HG03064 (cell line): ENCODE results near the gene EPN2.

Experiments
- ATAC-seq: cut with Tn5 transposase; IDR thresholded peaks from one replicate; pipeline ENCODE4 v1.9.1; 2021; ENCODE audit warnings: low read depth; ENCODE audit not compliant: unreplicated experiment

EPN2 gene

GRCh38 chr17:19327031-19327783 is 90.0 kb downstream of the EPN2 start:
- ATAC-seq: no peak

DNA sequence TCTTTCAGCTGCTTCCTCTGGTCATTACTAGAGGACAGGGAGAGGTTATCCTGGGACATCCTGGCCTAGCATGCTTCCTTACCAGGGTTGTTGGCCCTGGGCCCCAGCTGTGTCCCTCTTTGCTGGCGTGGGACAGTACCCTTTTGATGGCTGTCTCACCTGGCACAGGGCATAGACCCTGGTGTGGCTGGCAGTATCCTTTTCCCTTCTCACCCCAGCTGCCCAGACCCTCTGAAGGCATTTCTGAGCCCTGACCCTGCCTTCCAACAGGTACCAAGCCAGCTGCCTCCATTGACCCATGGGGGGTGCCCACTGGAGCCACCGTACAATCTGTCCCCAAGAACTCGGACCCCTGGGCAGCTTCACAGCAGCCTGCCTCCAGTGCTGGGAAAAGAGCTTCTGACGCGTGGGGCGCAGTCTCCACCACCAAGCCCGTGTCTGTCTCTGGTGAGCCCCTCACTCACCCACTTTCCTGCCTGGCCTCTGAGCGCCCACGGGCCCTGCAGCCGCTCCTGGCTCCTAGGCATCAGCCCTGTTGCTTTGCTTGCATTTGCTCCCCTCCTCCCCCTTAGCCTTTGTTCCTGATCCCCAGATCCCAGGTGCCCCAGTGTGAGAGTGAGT is 91.4 kb downstream of the EPN2 start:
- no peak for ATAC-seq

- ATAC-seq: no peak
These were observed 92.0 kb downstream of the EPN2 start for GRCh38 chr17:19329136-19329535.

DNA sequence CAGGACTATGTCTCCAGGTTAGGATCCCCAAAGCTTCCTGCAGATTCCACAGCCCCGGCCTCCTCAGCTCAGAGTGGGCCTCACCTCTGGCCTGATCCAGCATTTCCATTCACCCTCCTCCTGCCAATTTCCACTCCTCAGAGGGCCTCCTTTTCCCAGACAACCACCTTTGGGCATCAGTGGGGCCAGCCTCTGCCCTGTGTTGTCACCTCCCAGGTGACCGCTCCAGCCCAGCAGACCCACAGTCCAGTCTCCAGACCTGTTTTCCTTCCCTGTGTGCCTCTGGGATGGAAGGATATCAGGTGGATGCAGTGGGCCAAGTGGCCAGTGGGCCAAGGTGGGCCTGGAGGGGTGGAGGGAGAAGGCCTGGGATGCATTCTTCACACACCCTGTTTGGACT is 92.7 kb downstream of the EPN2 start:
- ATAC-seq: no peak

DNA sequence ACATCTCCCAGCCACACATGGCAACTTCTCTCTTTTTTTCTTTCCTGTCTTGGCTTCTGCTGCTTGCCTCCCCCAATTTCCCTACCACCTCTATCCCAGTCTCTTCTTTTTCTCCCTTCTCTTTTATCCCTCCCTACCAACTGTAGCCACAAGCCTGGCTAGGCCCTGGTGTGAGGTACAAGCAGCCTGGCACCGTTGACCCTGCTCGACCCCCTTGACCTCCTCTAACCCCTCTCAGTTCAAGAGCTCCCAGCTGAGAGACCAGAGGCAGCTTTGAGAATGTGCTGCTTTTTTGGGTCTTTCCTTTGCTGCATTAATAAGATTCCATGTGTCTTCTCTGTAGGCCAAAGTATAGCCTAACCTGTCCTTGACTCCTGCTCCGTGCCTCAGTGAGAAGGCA is 93.1 kb downstream of the EPN2 start:
- no peak for ATAC-seq

GRCh38 chr17:19331134-19331533 is 94.0 kb downstream of the EPN2 start:
- ATAC-seq: no peak

DNA sequence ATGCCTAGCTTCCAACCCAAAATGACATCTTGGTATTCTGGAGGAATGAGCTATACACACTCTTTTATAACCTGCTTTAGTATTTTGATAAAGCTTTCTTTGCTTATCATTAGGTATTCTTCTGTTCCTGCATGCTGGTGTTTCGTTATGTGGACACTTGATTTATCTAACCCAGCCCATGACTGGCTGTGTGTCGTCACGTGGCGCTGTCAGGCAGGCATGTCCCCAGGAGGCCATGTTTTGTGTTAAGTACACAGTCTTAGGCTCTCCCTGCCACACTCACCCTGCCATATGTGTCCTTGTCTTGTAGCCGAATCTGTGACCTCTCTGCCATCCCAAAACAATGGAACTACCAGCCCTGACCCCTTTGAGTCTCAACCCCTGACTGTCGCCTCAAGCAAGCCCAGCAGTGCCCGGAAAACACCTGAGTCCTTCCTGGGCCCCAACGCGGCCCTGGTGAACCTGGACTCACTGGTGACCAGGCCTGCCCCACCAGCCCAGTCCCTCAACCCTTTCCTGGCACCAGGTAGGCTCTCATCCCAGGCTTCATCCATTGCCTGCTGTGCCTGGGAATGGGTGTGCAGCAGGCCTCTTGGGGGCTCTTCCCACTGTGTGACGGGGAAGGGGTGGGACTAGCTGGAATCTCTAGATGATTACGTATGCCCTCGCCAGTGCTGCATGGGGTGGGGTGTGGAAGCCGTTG is 94.5 kb downstream of the EPN2 start:
- no peak for ATAC-seq

GRCh38 chr17:19332371-19333131 is 95.4 kb downstream of the EPN2 start:
- no peak for ATAC-seq

DNA sequence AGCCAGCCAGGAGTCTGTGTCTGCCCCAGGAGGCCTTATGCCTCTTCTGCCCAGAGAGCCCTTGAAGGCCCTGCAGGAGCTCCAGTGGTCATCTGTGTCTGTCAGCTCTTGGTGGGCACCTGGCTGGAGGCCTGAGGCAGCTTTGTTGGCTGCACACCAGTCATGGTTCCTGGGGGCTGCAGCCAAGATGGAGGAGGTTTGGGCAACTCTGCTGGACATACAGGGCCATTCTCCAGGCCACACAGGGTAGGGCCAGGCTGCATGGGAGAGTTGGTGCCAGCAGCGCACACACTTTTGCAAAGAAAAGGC is 95.9 kb downstream of the EPN2 start:
- ATAC-seq: no peak

- ATAC-seq: no peak
These were observed 96.6 kb downstream of the EPN2 start for GRCh38 chr17:19333736-19334290.

- no peak for ATAC-seq
These were observed 97.2 kb downstream of the EPN2 start for GRCh38 chr17:19334331-19334730.

DNA sequence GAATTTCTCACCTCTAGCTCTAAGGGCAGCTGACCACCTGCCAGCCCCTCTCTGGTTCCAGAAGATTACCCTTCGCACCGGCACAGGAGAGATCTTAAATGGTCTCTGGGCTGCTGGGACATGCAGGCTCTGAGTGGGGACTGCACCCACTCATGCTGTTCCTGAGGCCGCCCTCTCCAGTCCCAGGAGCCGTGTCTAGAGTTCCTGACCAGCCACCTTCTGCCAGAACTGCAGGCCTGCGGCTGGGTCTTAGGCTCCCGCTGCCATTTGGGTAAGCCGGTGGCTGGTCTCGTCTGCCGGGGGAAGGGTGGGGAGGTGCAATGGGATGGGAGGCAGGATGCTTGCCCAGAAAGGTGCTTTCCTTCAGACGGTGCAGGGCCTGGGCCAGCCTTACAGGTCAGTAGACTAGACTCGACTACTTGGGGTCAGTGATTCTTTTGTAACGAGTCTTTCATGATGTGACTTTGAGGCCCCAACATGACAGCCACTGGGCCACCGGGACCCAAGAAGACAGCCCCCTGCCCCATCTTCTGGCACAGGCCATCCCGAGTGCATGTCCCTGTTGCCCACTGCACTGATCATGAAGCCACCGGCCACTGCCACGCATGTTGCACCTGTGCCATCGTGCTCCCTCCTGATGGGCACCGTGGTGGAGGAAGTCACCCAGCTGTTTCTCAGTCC is 98.9 kb downstream of the EPN2 start:
- no peak for ATAC-seq

GRCh38 chr17:19336938-19337711 is 100.0 kb downstream of the EPN2 start:
- no peak for ATAC-seq

DNA sequence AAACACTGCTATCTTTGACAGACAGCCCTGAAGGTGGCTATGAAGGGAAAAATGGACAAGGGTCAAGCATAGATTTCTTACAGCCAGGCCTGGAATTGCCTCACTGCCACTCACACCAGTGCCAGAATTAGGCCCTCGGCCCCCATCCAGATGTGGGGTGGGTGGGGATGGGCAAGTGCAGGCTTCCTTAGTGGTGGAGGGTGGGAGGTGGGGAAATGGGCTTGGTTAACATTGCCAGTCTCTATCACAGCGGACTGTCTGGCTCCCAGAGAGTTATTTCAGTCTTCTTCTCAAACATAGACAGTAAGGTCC is 100.5 kb downstream of the EPN2 start:
- no peak for ATAC-seq

DNA sequence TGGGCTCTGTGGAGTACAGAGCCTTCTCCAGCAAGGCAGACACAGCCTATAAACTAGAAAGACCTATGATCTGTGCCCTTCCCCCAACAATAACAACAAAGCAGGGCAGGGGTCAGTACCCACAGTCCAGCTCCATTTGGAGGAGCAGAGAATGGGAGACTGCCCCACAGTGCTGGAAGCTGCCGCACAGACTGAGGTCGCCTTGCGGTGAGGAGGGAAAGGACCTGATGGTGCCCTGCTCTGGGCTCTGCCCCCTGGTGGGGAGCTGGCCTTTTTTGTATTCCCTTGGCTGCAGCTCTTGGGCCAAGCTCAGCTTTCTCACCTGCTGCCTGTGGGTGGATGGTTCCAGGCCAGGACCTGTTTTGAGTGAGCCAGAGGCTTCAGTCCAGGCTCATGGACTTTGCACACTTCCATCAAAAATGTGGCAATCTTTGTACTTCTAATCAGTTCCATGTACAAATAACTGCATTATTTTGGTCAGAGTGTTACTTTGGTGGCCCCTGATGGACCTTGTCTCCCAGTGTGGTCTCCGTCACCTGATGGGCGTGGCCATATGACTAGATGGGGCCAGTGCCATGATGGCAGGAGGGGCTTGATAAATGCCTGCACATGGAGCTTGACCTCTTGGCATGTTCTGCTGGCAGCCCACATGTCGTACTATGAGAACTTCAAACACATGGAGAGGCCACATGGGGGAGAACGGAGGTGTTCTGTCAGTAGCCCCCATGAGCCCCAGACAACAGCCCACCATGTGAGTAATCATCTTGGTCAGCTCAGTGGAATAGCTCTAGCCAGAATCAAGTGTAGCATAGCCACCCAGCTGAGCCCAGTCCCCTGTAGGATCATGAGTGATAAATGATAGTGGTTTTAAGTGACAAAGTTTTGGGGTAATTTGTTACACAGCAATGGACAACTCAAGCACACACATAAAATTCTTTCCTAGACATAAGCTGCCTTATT is 101.1 kb downstream of the EPN2 start:
- no peak for ATAC-seq

- no peak for ATAC-seq
These were observed 102.2 kb downstream of the EPN2 start for GRCh38 chr17:19339341-19339815.

GRCh38 chr17:19341211-19341631 is 104.1 kb downstream of the EPN2 start:
- no peak for ATAC-seq
